GM15510 (cell line): Measurements from ENCODE around the gene KANK4.

ENCODE experiments used
- POLR2A ChIP-seq: IDR thresholded peaks from 3 replicates; pipeline ENCODE4 v1.6.1; 2011; ENCODE audit warnings: borderline replicate concordance; ENCODE audit not compliant: insufficient read length; ENCODE audit errors: extremely low read depth

KANK4 gene

DNA sequence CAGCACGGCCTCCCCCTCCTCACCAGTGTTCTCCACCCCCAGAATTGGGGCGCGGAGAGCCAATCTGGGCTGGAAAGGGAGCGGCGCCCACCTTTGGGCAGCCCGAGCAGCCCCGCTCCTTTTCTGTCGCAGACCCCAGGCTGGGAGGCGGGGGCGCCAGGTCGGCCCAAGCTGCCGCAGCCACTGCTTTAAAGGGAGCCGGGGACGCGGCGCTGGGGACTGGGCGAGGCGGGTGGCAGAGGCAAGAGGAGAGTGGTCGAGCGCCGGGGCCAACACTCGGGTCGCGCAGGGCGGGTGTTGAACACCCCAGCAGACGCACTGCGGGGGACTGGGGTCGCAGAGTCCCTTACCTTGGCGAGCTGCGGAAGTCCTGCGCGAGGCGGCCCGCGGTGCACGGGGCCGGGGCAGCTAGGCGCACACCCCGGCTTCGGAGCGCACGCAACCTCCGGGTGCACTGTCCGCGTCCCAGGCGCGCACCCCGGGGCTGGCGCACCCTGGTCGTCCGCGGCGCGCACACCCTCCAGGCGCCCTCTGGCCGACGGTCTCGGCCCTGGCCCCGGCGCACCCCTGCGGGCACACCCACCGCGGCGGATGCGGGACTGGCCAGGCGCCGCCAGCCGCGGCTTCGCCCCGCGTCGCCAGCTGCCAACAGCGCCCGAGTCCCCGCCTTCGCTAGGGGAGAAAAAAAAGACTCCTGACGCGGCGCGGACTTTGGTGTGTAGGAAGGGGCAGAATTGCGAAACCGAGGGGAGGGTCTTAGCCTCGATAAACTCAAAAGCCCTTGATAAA is at the start of gene KANK4:
TSS of gene KANK4 (minus strand) at position 679 of the 789 bp plus-strand sequence. CDS start 37,870 bp downstream, outside the sequence.
- no peak for TF ChIP-seq POLR2A

DNA sequence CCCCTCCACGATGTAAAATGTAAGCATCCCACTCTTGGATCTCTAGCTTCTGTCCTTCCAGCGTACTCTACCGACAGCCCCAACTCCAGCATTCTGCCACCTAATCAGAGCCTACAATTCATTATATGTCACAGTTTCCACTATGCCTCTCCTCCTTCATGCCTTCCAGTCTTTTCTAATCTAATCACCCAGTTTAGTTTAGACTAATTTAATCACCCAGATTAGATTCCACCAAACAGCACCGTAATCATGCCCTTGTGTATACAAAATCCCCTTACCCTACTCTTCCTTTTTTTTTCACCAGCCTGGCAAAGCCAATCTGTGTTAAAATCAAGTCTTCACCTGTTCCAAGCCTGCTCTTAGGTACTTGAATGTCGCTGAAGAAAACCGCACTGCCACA is 49.8 kb upstream of the KANK4 start:
- no peak for TF ChIP-seq POLR2A

DNA sequence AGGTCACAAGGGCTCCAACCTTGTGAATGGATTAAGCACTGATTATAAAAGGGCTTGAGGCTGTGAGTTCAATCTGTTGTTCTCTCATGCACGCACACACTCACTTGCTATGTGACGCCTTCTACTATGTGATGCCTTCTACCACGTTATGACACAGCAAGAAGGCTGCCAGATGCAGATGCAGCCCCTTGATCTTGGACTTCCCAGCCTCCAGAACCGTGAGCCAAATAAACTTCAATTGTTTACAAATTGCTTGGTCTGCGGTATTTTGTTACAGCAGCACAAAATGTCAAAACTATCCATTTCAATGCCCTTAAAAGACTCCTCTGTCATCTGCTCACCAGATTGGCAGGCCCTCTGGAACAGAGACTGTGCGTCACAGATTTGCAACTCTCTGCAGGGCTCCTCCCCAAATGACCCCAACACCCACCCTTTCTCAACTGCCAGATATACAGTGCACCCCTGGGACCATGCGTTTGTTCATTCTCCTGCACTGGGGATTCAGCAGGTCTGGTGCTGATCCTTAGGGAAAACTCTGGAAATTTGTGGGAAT is 47.8 kb upstream of the KANK4 start:
- no peak for TF ChIP-seq POLR2A

DNA sequence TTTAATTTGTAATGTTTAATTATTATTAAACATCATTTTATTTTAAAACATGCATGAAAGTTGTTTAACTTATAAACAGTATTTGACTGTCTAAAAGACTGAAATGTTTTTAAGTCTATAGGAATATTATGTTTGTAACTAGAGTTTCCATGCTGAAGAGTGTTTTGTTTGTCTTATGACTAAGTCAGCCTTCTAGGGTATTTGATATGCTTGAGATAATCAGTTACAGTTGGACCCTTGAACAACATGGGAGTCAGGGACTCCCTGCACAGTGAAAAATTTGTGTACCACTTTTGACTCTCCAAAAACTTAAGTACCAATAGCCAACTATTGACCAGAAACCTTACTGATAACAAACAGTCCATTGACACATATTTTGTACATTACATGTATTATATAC is 45.5 kb upstream of the KANK4 start:
- TF ChIP-seq POLR2A = no peak

DNA sequence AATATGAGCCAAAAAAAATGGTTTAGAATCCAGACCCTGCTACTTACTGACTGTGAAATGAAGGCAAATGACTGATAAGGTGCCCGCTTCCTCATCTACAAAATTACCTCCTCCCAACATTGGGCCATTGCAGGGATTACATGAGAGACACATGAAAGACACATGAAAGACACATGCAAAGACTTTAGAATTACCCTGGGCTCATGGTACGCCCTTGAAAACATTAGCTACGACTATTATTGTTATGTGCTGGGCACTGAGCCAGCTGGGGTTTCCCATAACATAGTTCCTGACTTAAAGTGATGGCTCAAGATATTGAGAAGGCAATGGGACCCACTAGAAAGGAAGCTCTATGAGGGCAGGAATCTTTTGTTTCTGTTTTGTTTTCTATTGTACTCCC is 43.7 kb upstream of the KANK4 start:
- TF ChIP-seq POLR2A = no peak

DNA sequence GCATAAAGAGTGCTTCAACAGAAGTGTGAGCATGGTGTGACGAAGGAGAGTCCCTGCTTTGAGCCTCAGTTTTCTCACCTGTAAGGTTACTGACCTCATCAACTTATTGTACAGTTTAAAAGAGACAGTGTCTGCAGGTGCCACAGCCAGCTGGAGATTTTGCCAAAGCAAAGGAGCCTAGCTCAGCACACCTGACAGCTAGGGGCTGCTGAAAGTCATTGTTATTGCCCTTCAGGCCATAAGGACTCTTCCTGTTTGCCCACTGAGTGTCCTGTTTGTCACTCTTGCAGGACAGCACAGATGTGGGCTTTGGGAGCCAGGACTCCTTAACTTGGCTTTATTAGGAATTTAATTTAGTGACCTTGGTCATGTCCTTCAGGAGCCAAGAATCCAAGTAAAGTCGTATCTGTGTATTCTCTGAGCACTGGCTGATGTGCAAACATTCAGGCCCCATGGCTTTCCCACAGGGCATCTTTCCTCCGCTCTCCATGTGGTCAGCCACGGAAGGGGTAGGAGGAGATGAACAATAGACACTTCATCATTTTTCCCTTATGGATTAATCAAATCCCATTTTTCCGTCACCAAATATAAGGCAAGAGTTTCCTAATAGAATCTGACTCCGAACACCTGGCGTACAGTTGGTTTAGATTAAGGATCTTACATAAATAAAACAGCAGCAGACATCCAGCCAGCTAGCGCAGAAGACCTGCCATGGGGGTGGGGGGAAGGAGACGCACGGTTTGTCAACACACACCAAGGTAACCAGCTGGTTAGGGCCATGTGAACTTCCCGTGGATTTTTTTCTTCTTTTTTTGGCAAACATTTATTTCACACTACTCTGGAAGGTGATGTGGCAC is 43.1 kb upstream of the KANK4 start:
- no peak for TF ChIP-seq POLR2A

DNA sequence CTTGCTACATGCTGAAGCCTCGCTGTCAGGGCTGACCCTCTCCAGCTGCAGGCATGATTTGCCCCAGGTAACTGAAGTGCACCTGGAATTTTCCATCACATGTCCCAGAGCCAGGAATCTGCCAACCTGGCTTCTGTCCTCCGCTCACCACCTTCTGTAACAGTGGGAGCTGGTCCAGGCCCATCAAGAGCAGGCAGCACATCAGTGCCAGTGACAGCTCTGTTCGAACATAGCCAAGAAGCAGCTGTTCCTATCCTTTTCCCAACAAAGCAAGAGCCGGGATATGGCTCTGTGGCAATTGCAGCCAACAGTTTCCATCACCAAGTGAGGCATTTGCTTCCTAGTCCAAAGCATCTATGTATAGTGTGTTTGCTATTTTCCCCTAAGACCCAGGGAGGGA is 42.2 kb upstream of the KANK4 start:
- no peak for TF ChIP-seq POLR2A

DNA sequence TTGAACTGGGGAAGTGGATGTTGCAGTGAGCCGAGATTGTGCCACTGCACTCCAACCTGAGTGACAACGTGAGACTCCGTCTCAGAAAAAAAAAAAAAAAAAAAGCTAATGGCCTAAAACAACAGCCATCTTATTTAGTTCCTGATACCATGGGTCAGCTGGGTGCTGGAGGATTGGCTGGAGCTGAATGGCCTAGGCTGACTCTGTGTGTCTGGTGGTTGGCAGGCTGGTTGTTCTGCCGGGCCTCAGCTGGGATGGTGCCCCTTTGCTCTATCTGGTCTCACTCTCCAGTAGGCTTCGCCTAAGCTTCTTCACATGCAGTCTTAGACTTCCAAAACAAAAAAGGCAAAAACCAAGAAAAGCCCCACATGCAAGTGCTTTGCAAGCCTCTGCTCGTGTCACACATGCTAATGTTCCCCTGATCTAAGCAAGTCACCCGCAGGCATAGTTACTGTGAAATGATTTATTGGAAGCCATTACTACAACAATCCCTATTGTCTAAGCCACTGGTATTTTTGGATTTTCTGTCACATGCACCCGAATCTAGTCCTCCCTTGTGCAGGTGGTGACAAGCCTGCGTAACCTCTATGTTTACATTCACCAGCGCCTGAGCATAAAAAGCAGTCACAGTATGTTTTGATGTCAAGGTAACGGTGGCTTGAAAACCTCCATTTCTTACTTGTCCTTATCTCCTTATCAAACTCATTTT is 39.6 kb upstream of the KANK4 start:
- no peak for TF ChIP-seq POLR2A

DNA sequence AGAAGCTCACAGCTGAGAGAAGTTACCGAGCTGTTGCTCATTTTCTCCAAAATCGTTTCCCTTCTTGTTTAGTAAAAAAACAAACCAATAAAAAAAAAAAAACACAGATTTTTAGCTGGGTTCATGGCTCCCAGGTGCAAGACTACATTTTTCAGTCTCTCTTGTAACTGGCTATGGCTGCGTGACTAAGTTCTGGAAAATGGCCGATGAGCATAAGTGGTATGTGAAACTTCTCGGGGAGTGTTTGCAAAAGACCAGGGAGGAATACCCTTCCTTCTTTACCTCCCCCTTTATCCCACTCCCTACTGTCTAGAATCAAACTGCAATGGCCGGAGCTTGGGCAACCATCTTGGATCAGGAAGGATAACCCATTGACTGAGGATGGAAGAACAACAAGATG is 38.7 kb upstream of the KANK4 start:
- TF ChIP-seq POLR2A = no peak

DNA sequence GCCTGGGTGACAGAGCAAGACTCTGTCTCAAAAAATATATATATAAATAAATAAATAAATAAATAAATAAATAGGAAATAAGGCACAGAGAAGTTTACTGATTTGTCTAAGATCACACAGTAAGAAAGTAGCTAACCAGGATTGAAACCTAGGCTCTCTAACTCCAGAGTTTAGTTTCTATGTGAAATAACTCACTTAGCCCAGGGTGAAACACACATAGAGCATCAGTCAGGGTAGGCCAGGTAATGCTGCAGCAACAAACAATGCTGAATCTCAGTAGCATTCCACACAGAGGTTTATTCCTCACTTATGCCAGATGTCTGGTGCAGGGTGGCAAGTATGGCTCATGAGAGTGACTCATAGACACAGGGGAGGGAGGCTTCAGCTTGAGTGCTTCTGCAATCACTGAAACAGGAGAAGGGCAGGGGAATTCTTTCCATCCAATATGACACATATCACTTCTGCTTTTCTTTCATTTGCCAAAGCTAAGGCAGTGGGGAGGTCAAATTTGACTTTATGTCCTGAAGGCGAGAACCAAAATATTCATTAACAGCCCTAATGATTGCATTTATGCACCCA is 37.1 kb upstream of the KANK4 start:
- TF ChIP-seq POLR2A = no peak

DNA sequence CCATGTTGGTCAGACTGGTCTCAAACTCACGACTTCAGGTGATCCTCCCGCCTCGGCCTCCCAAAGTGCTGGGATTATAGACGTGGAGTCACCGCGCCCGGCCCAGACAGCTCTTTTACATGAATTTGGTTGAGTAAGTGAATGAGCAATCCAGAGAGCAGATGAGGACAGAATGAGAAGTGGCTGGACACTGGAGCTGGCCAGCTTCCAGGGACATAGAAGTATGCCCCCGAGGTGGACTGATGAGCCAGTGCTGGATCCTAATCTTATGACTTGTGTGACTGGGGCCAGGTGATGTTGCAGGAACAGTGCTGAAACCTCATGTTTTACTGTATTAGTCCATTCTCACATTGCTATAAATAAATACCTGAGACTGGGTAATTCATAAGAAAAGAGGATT is 35.9 kb upstream of the KANK4 start:
- TF ChIP-seq POLR2A = no peak

DNA sequence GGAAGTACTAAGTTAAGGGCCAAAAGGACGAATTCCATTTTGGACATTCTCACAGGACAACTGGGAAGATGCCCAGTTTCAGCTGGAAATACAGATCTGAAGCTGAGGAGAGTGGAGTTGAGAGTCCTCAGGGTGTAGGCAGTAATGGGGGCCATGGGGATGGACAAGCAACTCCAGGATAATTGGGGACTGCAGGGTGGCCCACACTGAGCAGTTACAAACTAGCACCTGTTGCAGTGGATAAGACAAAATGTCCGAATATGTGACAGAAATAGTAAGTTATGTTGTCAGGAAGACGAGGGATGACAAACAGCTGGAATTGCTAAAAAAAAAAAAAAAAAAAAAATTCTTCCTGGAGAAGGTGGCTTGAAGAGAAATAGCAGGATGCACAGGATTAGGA is 34.6 kb upstream of the KANK4 start:
- no peak for TF ChIP-seq POLR2A

DNA sequence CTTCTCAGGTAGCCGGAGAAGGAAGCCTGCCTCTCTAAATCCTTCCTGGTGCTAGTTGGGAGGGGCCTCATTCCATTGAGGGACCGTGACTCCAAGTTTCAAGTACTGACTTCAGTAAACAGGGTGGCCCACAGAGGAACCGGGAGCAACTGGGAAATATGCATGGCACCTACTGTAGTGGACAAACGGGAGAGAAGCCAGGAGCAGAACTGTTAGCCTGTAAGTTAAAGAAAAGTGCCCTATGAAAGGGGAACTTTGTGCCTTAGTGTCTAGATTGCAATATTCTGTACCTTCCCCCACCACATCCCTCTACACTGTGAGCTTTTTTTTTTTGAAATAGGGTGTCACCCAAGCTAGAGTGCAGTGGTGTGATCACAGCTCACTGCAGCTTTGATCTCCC is 33.2 kb upstream of the KANK4 start:
- no peak for TF ChIP-seq POLR2A

DNA sequence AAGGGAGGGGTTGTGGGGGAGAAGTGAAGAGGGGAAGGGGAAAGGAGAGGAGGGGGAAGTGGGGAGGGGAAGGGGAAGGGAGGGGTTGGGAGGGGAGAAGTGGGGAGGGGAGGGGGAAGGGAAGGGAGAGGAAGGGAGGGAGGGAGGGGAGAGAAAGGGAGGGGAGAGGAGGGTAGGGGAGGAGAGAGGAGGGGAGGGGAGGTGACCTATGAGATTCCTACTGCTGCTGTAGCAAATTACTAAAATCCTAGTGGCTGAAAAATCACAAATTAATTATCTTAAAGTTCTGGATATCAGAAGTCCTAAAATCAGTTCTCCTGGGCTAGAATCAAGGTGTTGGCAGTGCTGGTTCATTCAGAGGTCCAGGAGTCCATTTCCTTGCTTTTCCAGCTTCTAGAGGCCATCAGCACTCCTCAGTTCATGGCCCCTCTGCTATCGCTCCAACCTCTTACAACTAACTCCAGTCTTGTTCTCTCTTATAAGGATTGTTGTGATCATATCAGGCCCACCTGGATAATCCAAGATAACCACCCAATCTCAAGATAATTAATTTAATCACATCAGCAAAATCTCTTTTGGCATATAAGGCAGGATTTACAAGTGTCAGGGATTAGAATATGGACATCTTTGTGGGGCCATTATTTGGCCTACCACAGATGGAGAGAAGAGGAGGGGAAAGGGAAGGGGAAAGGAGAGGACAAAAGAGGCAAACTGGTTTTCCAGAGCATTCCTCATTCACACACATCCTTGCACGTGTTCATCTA is 30.4 kb upstream of the KANK4 start:
- TF ChIP-seq POLR2A = no peak

DNA sequence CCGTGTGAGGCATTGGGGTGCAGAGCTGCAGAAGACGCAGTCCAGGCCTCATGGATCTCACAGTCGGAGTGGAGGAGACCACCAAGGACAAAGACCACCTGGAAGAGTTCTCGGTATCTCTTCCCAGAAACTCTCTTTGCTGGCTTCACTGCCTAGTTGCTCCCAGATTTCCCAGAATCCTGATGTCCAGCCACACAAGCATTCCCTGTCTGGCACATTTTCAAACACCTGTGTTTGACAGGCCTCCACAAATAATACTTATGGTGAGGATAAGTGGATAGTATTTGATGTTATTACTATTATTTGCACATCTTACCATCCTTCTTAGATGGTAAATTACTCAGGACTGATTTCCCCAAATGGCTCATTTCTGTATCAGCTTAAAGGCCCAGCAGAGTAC is 27.7 kb upstream of the KANK4 start:
- TF ChIP-seq POLR2A = no peak

DNA sequence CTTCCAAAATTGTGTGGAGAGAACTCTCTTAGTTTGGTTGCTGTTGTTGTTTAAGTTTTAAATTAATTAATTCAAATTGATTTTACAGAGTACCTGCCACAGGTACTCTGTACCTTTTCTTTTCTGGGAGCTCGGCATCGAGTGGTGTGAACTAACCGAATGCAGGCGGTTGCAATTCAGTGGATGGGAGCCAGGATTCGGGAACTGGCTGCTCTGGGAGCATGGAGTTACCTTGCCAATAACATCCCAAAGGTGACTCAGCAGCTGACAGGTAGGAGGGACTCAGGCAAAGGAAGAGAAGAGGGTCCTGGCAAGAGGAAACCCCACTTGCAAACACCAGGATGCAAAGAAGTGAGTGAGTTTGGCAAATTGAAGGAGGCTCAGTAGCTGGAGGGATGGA is 24.7 kb upstream of the KANK4 start:
- TF ChIP-seq POLR2A = no peak
